ENCODE results near the gene TMCC1. TPM values are rescaled to one million over a fixed set of nuclear protein-coding genes. Genes with fewer than 3 reads are reported as not detected.
"Not testable (repeated sequence)": the region's sequence is repeated elsewhere in the genome, so short reads cannot be mapped to it uniquely, and the experiment has no call there.

The TMCC1 gene
- total RNA-seq, 2 experiments from 2014 or later: 17.6 to 17.8 TPM

- Mint-ChIP-seq H3K27me3 (peaks cover 4% of the 10 kb centered on the region), H3K4me3 (no peak overlapping the region), H3K4me1 (no peaks in the 10 kb centered on the region), H3K9me3 (ENCODE audit: low read depth) (peaks cover 19% of the 10 kb centered on the region), H3K36me3 (peaks cover 3% of the 10 kb centered on the region), H3K27ac (no peak overlapping the region)
- CTCF ChIA-PET: interaction anchor here (1.3 to 1.6 kb wide), 2 partner anchors 8 to 22 kb away, joined by 4 read pairs; no protein-coding TSS in a partner anchor
- no peak for ATAC-seq
- no peak for DNase-seq
These were observed 25.8 kb upstream of the TMCC1 start for GRCh38 chr3:129919357-129919756.

GRCh38 chr3:129918461-129918860 is 24.9 kb upstream of the TMCC1 start:
- CTCF ChIA-PET: no interaction called here
- ATAC-seq (no peak), DNase-seq (no peak)
- H3K4me1 Mint-ChIP-seq: no peaks in the 10 kb centered on the region
- peaks cover 19% of the 10 kb centered on the region for H3K9me3 Mint-ChIP-seq (ENCODE audit: low read depth)
- no peak overlapping the region for H3K27ac Mint-ChIP-seq
- H3K27me3 Mint-ChIP-seq: peaks cover 4% of the 10 kb centered on the region
- H3K36me3 Mint-ChIP-seq: peaks cover 3% of the 10 kb centered on the region
- H3K4me3 Mint-ChIP-seq: no peak overlapping the region

GRCh38 chr3:129917423-129918007 is 24.0 kb upstream of the TMCC1 start:
- Mint-ChIP-seq H3K4me1 (no peaks in the 10 kb centered on the region), H3K9me3 (ENCODE audit: low read depth) (peaks cover 19% of the 10 kb centered on the region), H3K27ac (no peak overlapping the region), H3K4me3 (no peak overlapping the region), H3K27me3 (peaks cover 4% of the 10 kb centered on the region), H3K36me3 (peaks cover 3% of the 10 kb centered on the region)
- CTCF ChIA-PET: no interaction called here
- ATAC-seq (no peak), DNase-seq (no peak)

GRCh38 chr3:129913618-129914017 is 20.1 kb upstream of the TMCC1 start:
- Mint-ChIP-seq H3K4me3 (no peak overlapping the region), H3K36me3 (peaks cover 3% of the 10 kb centered on the region), H3K27ac (no peak overlapping the region), H3K9me3 (ENCODE audit: low read depth) (peaks cover 19% of the 10 kb centered on the region), H3K4me1 (no peaks in the 10 kb centered on the region), H3K27me3 (no peaks in the 10 kb centered on the region)
- no peak for ATAC-seq
- no peak for DNase-seq
- CTCF ChIA-PET: no interaction called here

GRCh38 chr3:129911261-129911861 is 17.9 kb upstream of the TMCC1 start:
- no peak overlapping the region for H3K4me3 Mint-ChIP-seq
- CTCF ChIA-PET: interaction anchor here (1.4 kb wide), 1 partner anchor 9 kb away, joined by 4 read pairs; no protein-coding TSS in a partner anchor
- no peak for ATAC-seq
- no peak for DNase-seq
- no peak overlapping the region for H3K27ac Mint-ChIP-seq
- no peaks in the 10 kb centered on the region for H3K4me1 Mint-ChIP-seq
- H3K27me3 Mint-ChIP-seq: no peaks in the 10 kb centered on the region
- peaks cover 11% of the 10 kb centered on the region for H3K9me3 Mint-ChIP-seq (ENCODE audit: low read depth)
- H3K36me3 Mint-ChIP-seq: peaks cover 12% of the 10 kb centered on the region

GRCh38 chr3:129909235-129909634 is 15.7 kb upstream of the TMCC1 start:
- H3K4me3 Mint-ChIP-seq; H3K4me1 Mint-ChIP-seq; H3K27ac Mint-ChIP-seq; H3K27me3 Mint-ChIP-seq; ATAC-seq; H3K9me3 Mint-ChIP-seq (ENCODE audit: low read depth); DNase-seq; CTCF ChIA-PET: not testable (repeated sequence)
- H3K36me3 Mint-ChIP-seq: peaks cover 24% of the 10 kb centered on the region

GRCh38 chr3:129908417-129908816 is 14.9 kb upstream of the TMCC1 start:
- Mint-ChIP-seq H3K36me3 (peaks cover 26% of the 10 kb centered on the region), H3K27me3 (no peaks in the 10 kb centered on the region), H3K9me3 (ENCODE audit: low read depth) (peaks cover 9% of the 10 kb centered on the region), H3K4me1 (no peaks in the 10 kb centered on the region), H3K4me3 (no peak overlapping the region), H3K27ac (no peak overlapping the region)
- ATAC-seq (no peak), DNase-seq (no peak)
- CTCF ChIA-PET: no interaction called here

GRCh38 chr3:129901272-129901671 is 7.8 kb upstream of the TMCC1 start:
- ATAC-seq; H3K4me1 Mint-ChIP-seq; H3K27ac Mint-ChIP-seq; H3K9me3 Mint-ChIP-seq (ENCODE audit: low read depth); DNase-seq; H3K4me3 Mint-ChIP-seq; H3K27me3 Mint-ChIP-seq: not testable (repeated sequence)
- CTCF ChIA-PET: interaction anchor here (1.5 kb wide), 1 partner anchor 41 kb away, joined by 3 read pairs; no protein-coding TSS in a partner anchor
- H3K36me3 Mint-ChIP-seq: peaks cover 26% of the 10 kb centered on the region

- peaks cover 10% of the 10 kb centered on the region for H3K36me3 Mint-ChIP-seq
- CTCF ChIA-PET: no interaction called here
- no peaks in the 10 kb centered on the region for H3K27me3 Mint-ChIP-seq
- H3K4me1 Mint-ChIP-seq: peaks cover 13% of the 10 kb centered on the region
- DNase-seq (no peak), ATAC-seq (no peak)
- H3K9me3 Mint-ChIP-seq (ENCODE audit: low read depth): peaks cover 4% of the 10 kb centered on the region
- no peak overlapping the region for H3K27ac Mint-ChIP-seq
- no peak overlapping the region for H3K4me3 Mint-ChIP-seq
These were observed 3.5 kb upstream of the TMCC1 start for GRCh38 chr3:129897026-129897425.

GRCh38 chr3:129892857-129893580 is 492 bp downstream of the TMCC1 start:
- no peaks in the 10 kb centered on the region for H3K9me3 Mint-ChIP-seq (ENCODE audit: low read depth)
- H3K4me1 Mint-ChIP-seq: peaks cover 39% of the 10 kb centered on the region
- H3K27me3 Mint-ChIP-seq: no peaks in the 10 kb centered on the region
- peak; percentile 77 for DNase-seq
- peak overlapping the region; percentile 84 for H3K27ac Mint-ChIP-seq
- H3K36me3 Mint-ChIP-seq: peaks cover 5% of the 10 kb centered on the region
- peak overlapping the region; percentile 85 for H3K4me3 Mint-ChIP-seq
- ATAC-seq: peak; percentile 81
- CTCF ChIA-PET: interaction anchor here (0.8 to 1.9 kb wide), 5 partner anchors 41 to 403 kb away, joined by 3 to 6 read pairs (median 3); no protein-coding TSS in a partner anchor

- peak overlapping the region; percentile 84 for H3K27ac Mint-ChIP-seq
- DNase-seq: peak; percentile 41
- H3K27me3 Mint-ChIP-seq: no peaks in the 10 kb centered on the region
- no peak for ATAC-seq
- CTCF ChIA-PET: interaction anchor here (0.8 to 1.9 kb wide), 8 partner anchors 13 to 402 kb away, joined by 3 to 6 read pairs (median 3); no protein-coding TSS in a partner anchor
- peaks cover 5% of the 10 kb centered on the region for H3K36me3 Mint-ChIP-seq
- no peaks in the 10 kb centered on the region for H3K9me3 Mint-ChIP-seq (ENCODE audit: low read depth)
- H3K4me3 Mint-ChIP-seq: peak overlapping the region; percentile 85
- H3K4me1 Mint-ChIP-seq: peaks cover 39% of the 10 kb centered on the region
These were observed 1.0 kb downstream of the TMCC1 start for GRCh38 chr3:129892486-129892856.

- CTCF ChIA-PET: interaction anchor here (1.1 to 1.9 kb wide), 4 partner anchors 11 to 263 kb away, joined by 3 to 6 read pairs (median 4); no protein-coding TSS in a partner anchor
- ATAC-seq: no peak
- peaks cover 8% of the 10 kb centered on the region for H3K36me3 Mint-ChIP-seq
- DNase-seq: no peak
- no peaks in the 10 kb centered on the region for H3K27me3 Mint-ChIP-seq
- peak overlapping the region; percentile 33 for H3K27ac Mint-ChIP-seq
- no peak overlapping the region for H3K4me3 Mint-ChIP-seq
- H3K4me1 Mint-ChIP-seq: peaks cover 39% of the 10 kb centered on the region
- H3K9me3 Mint-ChIP-seq (ENCODE audit: low read depth): no peaks in the 10 kb centered on the region
These were observed 2.6 kb downstream of the TMCC1 start for GRCh38 chr3:129890891-129891290.

- Mint-ChIP-seq H3K4me3 (no peak overlapping the region), H3K27ac (no peak overlapping the region), H3K9me3 (ENCODE audit: low read depth) (no peaks in the 10 kb centered on the region), H3K36me3 (peaks cover 8% of the 10 kb centered on the region), H3K27me3 (no peaks in the 10 kb centered on the region), H3K4me1 (peaks cover 37% of the 10 kb centered on the region)
- CTCF ChIA-PET: interaction anchor here (0.8 kb wide), 1 partner anchor 44 kb away, joined by 3 read pairs; no protein-coding TSS in a partner anchor
- no peak for ATAC-seq
- peak; percentile 45 for DNase-seq
These were observed 3.4 kb downstream of the TMCC1 start for GRCh38 chr3:129890125-129890524.

Data from activated CD8-positive, alpha-beta memory T cell treated with anti-CD3 and anti-CD28 coated beads, Interleukin-2, amount 10 ng/mL, durations not matched to agents 7 days and 5 days (primary cell).